K562 (cell line): ENCODE measurements around the gene ZBTB44. TPM values are rescaled to one million over a fixed set of nuclear protein-coding genes. Genes with fewer than 3 reads are reported as not detected.

Experiments
- ATAC-seq: fragments of 200-7000 bp; cut with Tn5 transposase; 3 replicates; pipeline ENCODE4 v1.9.1; 2020; ENCODE audit warnings: moderate library complexity
- BruUV-seq: library from RNA; stranded (reverse); fragments of 400-500 nt; replicated peaks from 2 replicates; lab custom pipeline; 2021; lab: Mats Ljungman, UMichigan
- CTCF ChIA-PET: fragments of 300-600 bp; formaldehyde crosslinking; extraction: SDS; loops from one replicate; lab custom pipeline; 2021; ENCODE audit warnings: low intra/inter-chr PET ratio; lab: Yijun Ruan, JAX
- POLR2A ChIA-PET: fragments of 300-600, 350-650 bp; sonication (Branson Sonifier 250); formaldehyde crosslinking; extraction: SDS; loops from one replicate; lab custom pipeline; 2021; ENCODE audit warnings: antibody characterized with exemption, inconsistent platforms; lab: Yijun Ruan, JAX
- DNase-seq, 4 experiments: peaks; one replicate each; pipeline versions ENCODE4 v3.0.0 to v3.0.0-alpha.2; 2011 to 2018; ENCODE audit warnings: low spot score in 3 of 4, mixed read lengths in 3 of 4; ENCODE audit errors: extremely low read depth in 1 of 4
- FAIRE-seq: peaks from 2 replicates; lab custom pipeline; 2011; peaks lifted over from hg19 to GRCh38; lab: Jason Lieb, UNC
- H2AFZ ChIP-seq: 2 replicates; pipeline ENCODE4 v1.6.0; 2011; ENCODE audit warnings: low read depth, low read length, control low read depth, inconsistent platforms
- H3K27ac ChIP-seq: fragments of 200-600 bp; 3 replicates; pipeline ENCODE4 v1.8.0; 2011; ENCODE audit warnings: low read depth, mild to moderate bottlenecking, control low read depth, inconsistent platforms, low read length, moderate library complexity, mixed read lengths; ENCODE audit errors: extremely low read depth
- H3K27me3 ChIP-seq, 2 experiments: fragments of 300-600 bp in 1 of 2; 2 replicates in 1 of 2; 3 replicates in 1 of 2; pipeline versions ENCODE4 v1.6.0 to v1.8.0; 2011; ENCODE audit warnings: inconsistent platforms in 2 of 2, low read length in 2 of 2, mild to moderate bottlenecking in 1 of 2, mixed read lengths in 1 of 2, moderate library complexity in 1 of 2; ENCODE audit not compliant: control insufficient read depth in 2 of 2, insufficient read depth in 2 of 2
- H3K36me3 ChIP-seq: fragments of 300-600 bp; 3 replicates; pipeline ENCODE4 v1.8.0; 2011; ENCODE audit warnings: mild to moderate bottlenecking, low read length, inconsistent platforms; ENCODE audit not compliant: control insufficient read depth, insufficient read depth
- H3K4me1 ChIP-seq, 2 experiments: fragments of 200-600 bp in 1 of 2; replicated peaks in 1 of 2; 2 replicates in 1 of 2; 3 replicates in 1 of 2; pipeline versions ENCODE4 v1.5.1 to v1.8.0; 2011; ENCODE audit warnings: inconsistent platforms in 2 of 2, low read length in 2 of 2, mild to moderate bottlenecking in 1 of 2, mixed read lengths in 1 of 2, moderate library complexity in 1 of 2; ENCODE audit not compliant: control insufficient read depth in 2 of 2, insufficient read depth in 2 of 2
- H3K4me2 ChIP-seq: 2 replicates; pipeline ENCODE4 v1.6.1; 2011; ENCODE audit warnings: low read length, control low read depth, inconsistent platforms, mixed read lengths; ENCODE audit not compliant: insufficient read depth
- H3K4me3 ChIP-seq: fragments of 200-600 bp; sonication (generic), shearing (Covaris generic); 2 replicates; pipeline ENCODE4 v1.5.1; 2016; ENCODE audit warnings: control low read depth, inconsistent platforms
- H3K79me2 ChIP-seq: fragments of 200-600 bp; 3 replicates; pipeline ENCODE4 v1.8.0; 2011; ENCODE audit warnings: low read length, inconsistent platforms; ENCODE audit not compliant: control insufficient read depth, insufficient read depth
- H3K9ac ChIP-seq, 2 experiments: 2 replicates each; pipeline versions ENCODE4 v1.6.0 to v1.6.1; 2011; ENCODE audit warnings: low read depth in 2 of 2, low read length in 2 of 2, control low read depth in 1 of 2, inconsistent platforms in 1 of 2, mild to moderate bottlenecking in 1 of 2, mixed read lengths in 1 of 2; ENCODE audit not compliant: insufficient read depth in 1 of 2
- H3K9me1 ChIP-seq: one replicate; pipeline ENCODE4 v1.6.0; 2011; ENCODE audit warnings: inconsistent platforms, mild to moderate bottlenecking, low read length, moderate library complexity; ENCODE audit not compliant: control insufficient read depth, insufficient read depth
- H3K9me3 ChIP-seq: replicated peaks from 2 replicates; pipeline ENCODE4 v1.5.1; 2011; ENCODE audit warnings: low read depth, low read length, inconsistent platforms; ENCODE audit not compliant: control insufficient read depth, insufficient read depth
- H4K20me1 ChIP-seq: replicated peaks from 2 replicates; pipeline ENCODE4 v1.6.1; 2011; ENCODE audit warnings: low read length, inconsistent platforms, mixed read lengths; ENCODE audit not compliant: control insufficient read depth, insufficient read depth
- ARID2 ChIP-seq: fragments of 450-650 bp; IDR thresholded peaks from 2 replicates; pipeline ENCODE4 v1.6.1; 2017; ENCODE audit warnings: antibody characterized with exemption, mild to moderate bottlenecking
- GTF2F1 ChIP-seq: IDR thresholded peaks from 2 replicates; pipeline ENCODE4 v1.6.1; 2011; ENCODE audit warnings: low read depth, low read length, improper control_type of control experiment
- MAX ChIP-seq: sonication (generic); formaldehyde crosslinking; IDR thresholded peaks from 2 replicates; pipeline ENCODE4 v1.9.0; 2022; ENCODE audit warnings: mild to moderate bottlenecking, missing genetic modification reagents
- MYBL2 ChIP-seq, 2 experiments: fragments of 450-650 bp in 1 of 2; sonication (generic) in 1 of 2; formaldehyde crosslinking in 1 of 2; IDR thresholded peaks; 2 replicates each; pipeline versions ENCODE4 v1.6.1 to v1.8.1; 2017 to 2022; ENCODE audit warnings: borderline replicate concordance in 1 of 2, inconsistent platforms in 1 of 2, low read depth in 1 of 2, mild to moderate bottlenecking in 1 of 2, missing genetic modification reagents in 1 of 2, moderate library complexity in 1 of 2
- NR2F6 ChIP-seq: fragments of 450-650 bp; formaldehyde crosslinking; IDR thresholded peaks from 2 replicates; pipeline ENCODE4 v1.4.0; 2020; ENCODE audit warnings: mild to moderate bottlenecking
- PHF8 ChIP-seq: fragments of 200-600 bp; sonication (generic); IDR thresholded peaks from 2 replicates; pipeline ENCODE4 v1.6.1; 2012; ENCODE audit warnings: mixed run types, mild to moderate bottlenecking, inconsistent platforms, low read length, moderate library complexity, borderline replicate concordance
- RBFOX2 ChIP-seq: fragments of 200-400 bp; formaldehyde crosslinking; IDR thresholded peaks from 2 replicates; pipeline ENCODE4 v1.6.1; 2017; ENCODE audit warnings: low read depth, mild to moderate bottlenecking, low read length, moderate library complexity
- UBTF ChIP-seq, 2 experiments: IDR thresholded peaks; 2 replicates each; pipeline ENCODE4 v1.6.1; 2012; ENCODE audit warnings: improper control_type of control experiment in 2 of 2, low read depth in 2 of 2, low read length in 2 of 2, borderline replicate concordance in 1 of 2
- ZNF444 ChIP-seq: fragments of 250-450 bp; sonication (Bioruptor Pico); IDR thresholded peaks from 2 replicates; pipeline ENCODE4 v1.4.0; 2020; ENCODE audit warnings: mild to moderate bottlenecking, moderate library complexity
- ZNF583 ChIP-seq: fragments of 250-450 bp; sonication (Bioruptor Pico); IDR thresholded peaks from 2 replicates; pipeline ENCODE4 v1.4.0; 2020
- ZNF740 ChIP-seq, 3 experiments: fragments of 200-800 bp in 1 of 3; sonication (Bioruptor generic) in 1 of 3; sonication (generic) in 1 of 3; formaldehyde crosslinking in 1 of 3; IDR thresholded peaks; 2 replicates each; pipeline versions ENCODE4 v1.6.1 to v1.8.0; 2016 to 2022; ENCODE audit warnings: mild to moderate bottlenecking in 2 of 3, missing compliant biosample characterization in 2 of 3, missing genetic modification characterization in 2 of 3, missing genetic modification reagents in 1 of 3
- WGBS: fragments of 100-300 bp; shearing (Covaris generic); methylation state at CpG from one replicate; pipeline ENCODE4 v1.1.6; 2016; ENCODE audit warnings: low coverage, mixed read lengths; ENCODE audit not compliant: insufficient coverage; ENCODE audit errors: missing lambda C conversion rate; 5-methylcytosine and 5-hydroxymethylcytosine counted together
- in situ Hi-C: fragments of 300-500 bp; cut with MboI; formaldehyde crosslinking; loops from 4 replicates; pipeline ENCODE4 v1.15.0; 2018; ENCODE audit warnings: inconsistent platforms, mixed read lengths
- intact Hi-C: fragments of 100-400 bp; cut with micrococcal nuclease; formaldehyde crosslinking; loops from 2 replicates; pipeline ENCODE4 v1.14.2; 2022
- polyA plus RNA-seq, 8 experiments: library from polyadenylated mRNA; depleted of rRNA in 4 of 8; stranded (reverse) in 5 of 8; unstranded in 3 of 8; fragments of >200 nt; fragmentation: Nextera tagmentation in 2 of 8; fragmentation: Illumina TruSeq in 1 of 8; extraction: Ambion mirVana in 2 of 8; extraction: Trizol in 1 of 8; gene quantifications; 2 replicates each; pipeline versions ENCODE4 v1.2.1 to v1.2.3, GENCODE V29; 2011 to 2014; ENCODE audit warnings: inconsistent platforms in 1 of 8, missing spikeins in 1 of 8
- total RNA-seq, 7 experiments: library from RNA; depleted of rRNA in 6 of 7; stranded (reverse); fragments of >200 nt in 6 of 7; fragmentation: Illumina TruSeq in 2 of 7; extraction: Trizol in 2 of 7; gene quantifications; 2 replicates each; pipeline versions ENCODE4 v1.2.1 to v1.2.3, GENCODE V29; 2011 to 2021; ENCODE audit warnings: low replicate concordance in 1 of 7
- TF ChIP-seq, protein P1 (sequence below): sonication (generic); formaldehyde crosslinking; IDR thresholded peaks from 2 replicates; pipeline ENCODE4 v1.8.0; 2022; ENCODE audit warnings: missing genetic modification reagents, mild to moderate bottlenecking, moderate library complexity, borderline replicate concordance
- TF ChIP-seq, protein P2 (sequence below): conservative IDR thresholded peaks from 2 replicates; pipeline ENCODE4 v1.6.1; 2011; ENCODE audit warnings: low read depth, mild to moderate bottlenecking, low read length; ENCODE audit not compliant: control insufficient read depth

ZBTB44 gene
- total and polyA plus RNA-seq, 9 of the 15 experiments (the other 6 are each of a cell fraction or from before 2014, with no cell fraction given): 4.7 to 27.1 (median 17.3) TPM

DNA sequence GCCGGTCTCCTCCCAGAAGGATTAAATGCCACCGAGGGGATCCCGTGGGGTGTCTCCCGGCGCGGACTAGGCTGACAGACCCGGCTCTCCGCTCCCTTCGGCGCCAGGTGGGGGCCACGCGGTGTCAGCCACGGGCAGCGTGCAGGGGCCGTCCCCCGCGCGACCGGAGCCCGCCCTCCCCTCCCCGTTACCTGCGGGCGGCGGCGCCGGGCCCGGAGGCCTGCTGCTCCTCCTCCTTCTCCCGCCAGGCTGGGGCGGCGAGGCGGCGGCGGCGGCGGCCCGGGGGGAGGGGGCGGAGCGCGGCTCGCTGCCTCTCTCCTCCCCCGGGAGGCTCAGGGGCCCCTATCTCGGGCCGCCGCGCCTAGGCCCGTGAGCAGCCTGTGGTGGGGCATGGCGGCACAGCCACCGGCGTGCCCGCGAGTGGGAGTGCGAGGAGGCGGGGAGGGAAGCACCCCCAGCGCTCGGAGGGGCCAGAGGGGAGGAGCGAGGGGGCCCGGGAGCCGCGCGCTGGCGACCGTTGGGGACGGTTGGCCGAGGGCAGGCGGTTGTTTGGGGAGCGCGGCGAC, 450 bp downstream of the ZBTB44 start:
- in situ Hi-C loops: no loop called here
- Histone ChIP-seq H3K27ac (peak overlapping the region; percentile 94), H3K27me3 (no peaks in the 10 kb centered on the region), H3K9me3 (no peaks in the 10 kb centered on the region), H3K36me3 (no peaks in the 10 kb centered on the region), H3K79me2 (peaks cover 47% of the 10 kb centered on the region), H3K4me2 (peak overlapping the region; percentile 82), H3K4me1 (peaks cover 12 to 33% of the 10 kb centered on the region in 2 experiments), H3K9me1 (no peaks in the 10 kb centered on the region), H4K20me1 (0 out of 2 replicates have a peak, but pooled peaks cover 2% of the 10 kb centered on the region), H2AFZ (peak overlapping the region; percentile 81), H3K9ac (peak overlapping the region; percentile 81 to 95), H3K4me3 (peak overlapping the region; percentile 81)
- FAIRE-seq (no peak), DNase-seq (peak; percentile 79 to 92 (median 82)), ATAC-seq (peak; percentile 88)
- BruUV-seq: no TSS peak
- CTCF ChIA-PET: interaction anchor here (0.6 kb wide), 1 partner anchor 36 kb away, joined by 3 read pairs; no protein-coding TSS in a partner anchor
- intact Hi-C loops: no loop called here
- POLR2A ChIA-PET: no interaction called here
- WGBS: 0% methylated on average over 9 of the region's 68 CpGs
- peak; percentile 86 for TF ChIP-seq RBFOX2
- peak; percentile 81; the same call in 1 of the 2 replicates for TF ChIP-seq ZNF444
- no peak for TF ChIP-seq ARID2
- TF ChIP-seq MAX: peak; percentile 29; the same call in 1 of the 2 replicates
- 0 out of 2 replicates have a peak, but pooled peaks have one; percentile 34 for TF ChIP-seq ZNF583 (CRISPR knock-in tag)
- TF ChIP-seq, protein P1, sequence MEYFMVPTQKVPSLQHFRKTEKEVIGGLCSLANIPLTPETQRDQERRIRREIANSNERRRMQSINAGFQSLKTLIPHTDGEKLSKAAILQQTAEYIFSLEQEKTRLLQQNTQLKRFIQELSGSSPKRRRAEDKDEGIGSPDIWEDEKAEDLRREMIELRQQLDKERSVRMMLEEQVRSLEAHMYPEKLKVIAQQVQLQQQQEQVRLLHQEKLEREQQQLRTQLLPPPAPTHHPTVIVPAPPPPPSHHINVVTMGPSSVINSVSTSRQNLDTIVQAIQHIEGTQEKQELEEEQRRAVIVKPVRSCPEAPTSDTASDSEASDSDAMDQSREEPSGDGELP (CRISPR knock-in tag): peak; percentile 27; the same call in 1 of the 2 replicates
- no peak for TF ChIP-seq NR2F6
- TF ChIP-seq GTF2F1: no peak
- TF ChIP-seq UBTF (IDR thresholded peaks at IDR 0.05; ENCODE audit: borderline replicate concordance in 1 of 2, low read depth in 2 of 2, low read length in 2 of 2): peak in 1 of 2 experiments; percentile 40; a peak in 1 of 4 replicates
- TF ChIP-seq, protein P2, sequence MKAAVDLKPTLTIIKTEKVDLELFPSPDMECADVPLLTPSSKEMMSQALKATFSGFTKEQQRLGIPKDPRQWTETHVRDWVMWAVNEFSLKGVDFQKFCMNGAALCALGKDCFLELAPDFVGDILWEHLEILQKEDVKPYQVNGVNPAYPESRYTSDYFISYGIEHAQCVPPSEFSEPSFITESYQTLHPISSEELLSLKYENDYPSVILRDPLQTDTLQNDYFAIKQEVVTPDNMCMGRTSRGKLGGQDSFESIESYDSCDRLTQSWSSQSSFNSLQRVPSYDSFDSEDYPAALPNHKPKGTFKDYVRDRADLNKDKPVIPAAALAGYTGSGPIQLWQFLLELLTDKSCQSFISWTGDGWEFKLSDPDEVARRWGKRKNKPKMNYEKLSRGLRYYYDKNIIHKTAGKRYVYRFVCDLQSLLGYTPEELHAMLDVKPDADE: peak; percentile 40; the same call in 1 of the 2 replicates
- no peak for TF ChIP-seq ZNF740 (CRISPR knock-in tag; IDR thresholded peaks at IDR 0.05)
- no peak for TF ChIP-seq ZNF740 (tag; IDR thresholded peaks at IDR 0.05)
- peak; percentile 72; the same call in 1 of the 2 replicates for TF ChIP-seq PHF8
- peak; percentile 65; the same call in 1 of the 2 replicates for TF ChIP-seq MYBL2 (IDR thresholded peaks at IDR 0.05; ENCODE audit: low read depth)
- no peak for TF ChIP-seq MYBL2 (CRISPR knock-in tag; IDR thresholded peaks at IDR 0.05; ENCODE audit: borderline replicate concordance)
